Adipocyte (in vitro differentiated cells): ENCODE measurements around the gene ESYT2.
"Not testable (repeated sequence)": the region's sequence is repeated elsewhere in the genome, so short reads cannot be mapped to it uniquely, and the experiment has no call there.

Experiments used
- DNase-seq: peaks from one replicate; pipeline ENCODE4 v3.0.0-alpha.2; 2015; ENCODE audit warnings: low read depth
- H3K27me3 ChIP-seq: replicated peaks from 2 replicates; pipeline ENCODE4 v1.7.0; 2013; ENCODE audit warnings: mild to moderate bottlenecking, low read length, moderate library complexity; ENCODE audit not compliant: control insufficient read depth, insufficient read depth
- H3K36me3 ChIP-seq: 2 replicates; pipeline ENCODE4 v1.7.0; 2013; ENCODE audit warnings: low read length, mild to moderate bottlenecking, moderate library complexity; ENCODE audit not compliant: control insufficient read depth, insufficient read depth, severe bottlenecking
- H3K4me1 ChIP-seq: 2 replicates; pipeline ENCODE4 v1.7.0; 2013; ENCODE audit warnings: mild to moderate bottlenecking, low read length, moderate library complexity; ENCODE audit not compliant: control insufficient read depth, insufficient read depth
- H3K4me3 ChIP-seq: 2 replicates; pipeline ENCODE4 v1.7.0; 2013; ENCODE audit warnings: mild to moderate bottlenecking, low read length, moderate library complexity
- H3K9ac ChIP-seq: 2 replicates; pipeline ENCODE4 v1.7.0; 2013; ENCODE audit warnings: mild to moderate bottlenecking, low read length, moderate library complexity
- H3K9me3 ChIP-seq: 2 replicates; pipeline ENCODE4 v1.7.0; 2013; ENCODE audit warnings: mild to moderate bottlenecking, low read length, moderate library complexity; ENCODE audit not compliant: control insufficient read depth

Gene ESYT2

GRCh38 chr7:158829342-158830210, at the start of gene ESYT2:
Gene ESYT2 (minus strand): TSS chr7:158829509. CDS start chr7:158829418, 91 bp downstream.
- Histone ChIP-seq H3K9me3 (no peaks in the 10 kb centered on the region), H3K36me3 (peaks cover 4% of the 10 kb centered on the region), H3K4me1 (peaks cover 14% of the 10 kb centered on the region), H3K9ac (peak within 1 kb of the TSS; percentile 95), H3K4me3 (peak within 1 kb of the TSS; percentile 94), H3K27me3 (no peaks in the 10 kb centered on the region)
- DNase-seq, result peak; percentile 99

- peaks cover 58% of the 10 kb centered on the region for H3K36me3 ChIP-seq
- DNase-seq, H3K4me1 ChIP-seq: not testable (repeated sequence)
These were observed 49.1 kb upstream of the ESYT2 start for GRCh38 chr7:158878151-158879079.

GRCh38 chr7:158876984-158877383, 47.7 kb upstream of the ESYT2 start:
- no peak overlapping the region for H3K4me3 ChIP-seq
- DNase-seq, result no peak

More at GRCh38 chr7:158878151-158879079, 49.1 kb upstream of the ESYT2 start:
- not testable (repeated sequence) for H3K9me3 ChIP-seq, H3K9ac ChIP-seq, H3K4me3 ChIP-seq, H3K27me3 ChIP-seq

GRCh38 chr7:158869876-158870275, 40.6 kb upstream of the ESYT2 start:
- DNase-seq, result no peak
- no peak overlapping the region for H3K4me3 ChIP-seq
- H3K9ac ChIP-seq, result no peak overlapping the region
- H3K4me1 ChIP-seq, result no peaks in the 10 kb centered on the region
- peaks cover 20% of the 10 kb centered on the region for H3K36me3 ChIP-seq
- H3K27me3 ChIP-seq, result no peaks in the 10 kb centered on the region
- H3K9me3 ChIP-seq, result no peaks in the 10 kb centered on the region

More at GRCh38 chr7:158876984-158877383, 47.7 kb upstream of the ESYT2 start:
- H3K36me3 ChIP-seq, result peaks cover 54% of the 10 kb centered on the region
- no peaks in the 10 kb centered on the region for H3K27me3 ChIP-seq
- H3K9me3 ChIP-seq, result no peaks in the 10 kb centered on the region
- H3K4me1 ChIP-seq, result no peaks in the 10 kb centered on the region
- no peak overlapping the region for H3K9ac ChIP-seq

DNA sequence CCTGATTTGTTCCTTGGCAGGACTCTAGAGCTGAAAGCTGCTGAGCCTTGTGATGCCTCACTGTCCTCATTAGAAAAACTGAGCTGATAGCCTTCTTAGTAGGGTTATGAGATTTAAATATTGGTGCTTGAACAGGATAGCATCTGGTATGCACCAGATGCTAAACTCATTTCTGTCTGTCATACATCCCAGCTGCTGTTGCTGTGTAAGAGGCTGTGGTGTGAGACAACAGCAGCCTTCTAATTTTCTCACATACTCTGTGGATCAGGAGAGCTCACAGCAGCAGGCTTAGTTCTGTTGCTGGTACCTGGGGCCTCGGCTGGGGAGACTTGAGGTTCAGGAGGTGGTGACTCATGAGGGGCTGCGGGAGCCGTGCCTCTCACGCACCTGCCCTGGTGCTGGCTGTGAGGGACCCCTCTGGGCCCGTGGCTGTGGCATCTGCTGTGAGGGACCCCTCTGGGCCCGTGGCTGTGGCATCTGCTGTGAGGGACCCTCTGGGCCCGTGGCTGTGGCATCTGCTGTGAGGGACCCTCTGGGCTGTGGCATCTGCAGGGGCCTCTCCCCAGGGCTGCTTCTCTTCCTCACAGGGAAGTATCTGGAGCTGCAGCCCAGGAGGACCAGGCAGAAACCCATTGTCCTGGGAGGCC, 39.6 kb upstream of the ESYT2 start:
- Histone ChIP-seq H3K9me3 (no peaks in the 10 kb centered on the region), H3K27me3 (no peaks in the 10 kb centered on the region), H3K4me3 (no peak overlapping the region), H3K36me3 (peaks cover 11% of the 10 kb centered on the region), H3K4me1 (peaks cover 7% of the 10 kb centered on the region), H3K9ac (no peak overlapping the region)
- DNase-seq, result no peak

- no peaks in the 10 kb centered on the region for H3K9me3 ChIP-seq
- peaks cover 11% of the 10 kb centered on the region for H3K36me3 ChIP-seq
- H3K9ac ChIP-seq, result no peak overlapping the region
- no peak for DNase-seq
- no peak overlapping the region for H3K4me3 ChIP-seq
- peaks cover 7% of the 10 kb centered on the region for H3K4me1 ChIP-seq
- H3K27me3 ChIP-seq, result no peaks in the 10 kb centered on the region
These were observed 38.1 kb upstream of the ESYT2 start for GRCh38 chr7:158867214-158867984.

- Histone ChIP-seq H3K4me1 (peaks cover 7% of the 10 kb centered on the region), H3K27me3 (no peaks in the 10 kb centered on the region), H3K9ac (no peak overlapping the region), H3K36me3 (peaks cover under 1% of the 10 kb centered on the region), H3K9me3 (no peaks in the 10 kb centered on the region), H3K4me3 (no peak overlapping the region)
- DNase-seq, result no peak
These were observed 36.7 kb upstream of the ESYT2 start for GRCh38 chr7:158865977-158866376.

DNA sequence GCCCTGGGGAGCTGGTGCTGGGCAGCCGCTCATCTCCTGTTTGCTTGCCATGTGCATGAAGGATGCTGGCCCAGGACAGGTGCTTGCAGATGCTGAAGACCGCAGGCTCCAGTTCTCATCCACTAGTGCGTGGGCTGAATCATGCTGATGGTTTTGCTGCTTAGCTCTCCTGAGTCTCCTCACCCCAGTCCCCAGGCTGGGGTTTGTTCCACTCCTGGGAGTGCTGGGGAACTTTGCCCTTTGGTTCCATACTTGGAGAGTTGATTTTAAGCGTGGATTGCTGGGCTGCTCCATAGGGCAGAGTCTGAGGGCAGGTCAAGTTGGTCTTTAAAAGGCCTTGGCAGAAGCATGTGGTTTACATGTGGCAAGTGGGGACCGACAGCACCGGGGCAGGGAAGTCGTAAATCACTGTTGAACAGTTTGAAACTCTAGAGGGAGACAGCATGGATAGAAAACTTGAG, 36.2 kb upstream of the ESYT2 start:
- Histone ChIP-seq H3K27me3 (no peaks in the 10 kb centered on the region), H3K36me3 (no peaks in the 10 kb centered on the region), H3K4me1 (peaks cover 7% of the 10 kb centered on the region), H3K9me3 (no peaks in the 10 kb centered on the region), H3K4me3 (no peak overlapping the region), H3K9ac (no peak overlapping the region)
- DNase-seq, result no peak

DNA sequence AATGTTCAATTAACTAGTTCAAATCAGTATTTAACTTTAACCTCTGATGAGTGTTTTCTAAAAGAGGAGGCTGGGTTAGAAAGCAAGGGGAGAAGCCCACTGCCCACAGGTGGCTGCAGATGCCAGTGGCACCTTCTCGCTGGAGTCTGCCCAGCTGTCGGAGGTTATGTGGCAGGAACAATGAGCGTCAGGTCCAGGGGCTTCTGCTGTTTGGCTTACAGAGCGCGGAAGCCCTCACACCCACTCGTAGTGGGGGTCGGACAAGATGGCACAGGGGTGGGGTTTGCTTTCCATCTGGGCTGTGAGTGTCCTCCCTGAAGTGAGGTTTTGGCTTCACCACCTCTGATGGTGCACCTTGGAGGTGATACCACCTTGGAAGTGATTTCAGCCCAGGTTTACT, 35.5 kb upstream of the ESYT2 start:
- H3K27me3 ChIP-seq, result no peaks in the 10 kb centered on the region
- no peaks in the 10 kb centered on the region for H3K9me3 ChIP-seq
- DNase-seq, result no peak
- no peak overlapping the region for H3K4me3 ChIP-seq
- peak overlapping the region; percentile 80 for H3K9ac ChIP-seq
- peaks cover 7% of the 10 kb centered on the region for H3K4me1 ChIP-seq
- H3K36me3 ChIP-seq, result no peaks in the 10 kb centered on the region

GRCh38 chr7:158864507-158864820, 35.2 kb upstream of the ESYT2 start:
- H3K36me3 ChIP-seq, result no peaks in the 10 kb centered on the region
- no peaks in the 10 kb centered on the region for H3K9me3 ChIP-seq
- H3K27me3 ChIP-seq, result no peaks in the 10 kb centered on the region
- H3K4me1 ChIP-seq, result peaks cover 10% of the 10 kb centered on the region
- H3K4me3 ChIP-seq, result peak overlapping the region; percentile 76
- DNase-seq, result no peak
- peak overlapping the region; percentile 80 for H3K9ac ChIP-seq
